ENCODE measurements around the gene ISG20L2. TPM values are rescaled to one million over a fixed set of nuclear protein-coding genes. Genes with fewer than 3 reads are reported as not detected.

Gene ISG20L2
- total RNA-seq, 1 experiment from 2014 or later: 14.3 TPM

DNA sequence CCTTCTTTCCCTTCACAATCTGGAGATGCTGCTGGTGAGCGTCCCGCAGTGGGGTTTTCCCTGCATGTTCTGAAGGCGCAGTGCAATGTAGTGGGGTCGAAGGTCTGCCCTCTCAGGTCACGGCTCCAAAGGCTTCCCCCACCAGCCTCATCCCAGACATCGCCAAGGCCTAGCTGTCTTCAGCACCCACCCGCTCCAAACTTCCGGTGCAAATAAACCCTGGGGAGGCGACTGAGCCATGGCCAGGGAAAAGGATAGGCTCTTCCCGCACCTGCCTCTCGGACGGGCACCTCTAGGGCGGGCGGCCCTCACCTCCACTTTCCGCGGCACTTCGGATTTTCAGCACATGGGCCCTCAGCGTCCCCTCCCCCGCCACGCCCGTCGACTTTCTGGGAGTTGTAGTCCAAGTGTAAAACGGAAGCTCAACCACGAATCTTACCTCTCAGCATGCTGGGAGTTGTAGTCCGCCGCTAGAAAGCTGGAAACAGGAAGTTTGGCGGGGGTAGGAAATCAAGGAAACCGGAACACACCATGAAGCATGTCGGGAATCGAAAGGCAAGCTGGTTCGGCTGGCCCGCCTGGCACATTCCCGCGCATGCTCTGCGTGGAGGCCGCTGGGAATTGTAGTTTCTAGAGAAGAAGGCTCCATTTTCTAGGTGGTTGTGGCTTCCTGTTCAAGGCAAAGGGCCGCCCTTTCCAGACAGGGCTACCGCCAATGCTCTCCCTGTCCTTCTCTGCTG, 12.3 kb upstream of the ISG20L2 start, which contains the start of gene MRPL24:
Gene MRPL24, minus strand, starts transcription at position 348 of the 740 bp plus-strand sequence. CDS start 2,384 bp downstream, outside the sequence.
- DNase-seq (ENCODE audit: low read depth): peak; percentile 99

DNA sequence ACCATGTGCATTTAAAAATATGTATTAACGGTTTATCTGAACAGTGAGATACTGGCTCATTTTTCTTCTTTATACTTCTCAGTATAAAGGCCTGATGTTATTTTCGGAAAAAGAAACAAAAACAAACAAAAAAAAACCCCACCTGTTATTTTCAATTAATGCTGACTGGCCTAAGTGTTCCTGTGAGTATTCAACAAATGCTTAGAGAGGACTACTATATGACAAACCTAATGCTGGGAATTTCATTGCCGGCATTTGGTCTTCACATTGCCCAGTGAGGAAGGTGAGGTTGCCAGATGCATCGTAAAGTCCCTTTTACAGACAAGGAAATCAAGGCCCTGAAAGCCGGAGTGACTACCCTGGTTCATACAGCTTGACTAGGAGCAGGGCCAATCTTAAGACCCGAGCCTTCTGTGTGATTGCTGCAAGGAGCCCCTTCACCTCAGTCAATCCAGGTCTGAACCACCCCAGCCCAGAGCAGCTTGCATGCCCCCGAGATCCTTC, 11.7 kb upstream of the ISG20L2 start:
- no peak for DNase-seq (ENCODE audit: low read depth)

DNA sequence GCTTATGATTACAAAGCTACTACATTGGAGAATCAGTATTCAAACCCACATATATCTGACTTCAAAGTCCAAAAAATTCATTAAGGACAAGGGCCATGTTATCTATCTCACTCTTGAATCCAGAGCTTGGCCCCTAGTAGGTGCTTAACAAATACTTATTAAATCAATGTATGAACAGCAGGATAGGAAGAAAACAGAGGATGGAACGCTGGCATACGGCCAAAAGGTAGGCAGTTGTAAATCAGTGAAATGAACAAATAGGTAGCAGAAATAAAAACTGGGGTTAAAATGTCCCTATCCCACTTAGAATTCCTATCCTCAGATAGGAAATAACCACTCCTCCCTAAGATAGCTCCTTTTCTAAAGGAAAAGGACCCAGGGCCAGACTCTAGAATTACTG, 10.3 kb upstream of the ISG20L2 start:
- DNase-seq (ENCODE audit: low read depth): no peak

DNA sequence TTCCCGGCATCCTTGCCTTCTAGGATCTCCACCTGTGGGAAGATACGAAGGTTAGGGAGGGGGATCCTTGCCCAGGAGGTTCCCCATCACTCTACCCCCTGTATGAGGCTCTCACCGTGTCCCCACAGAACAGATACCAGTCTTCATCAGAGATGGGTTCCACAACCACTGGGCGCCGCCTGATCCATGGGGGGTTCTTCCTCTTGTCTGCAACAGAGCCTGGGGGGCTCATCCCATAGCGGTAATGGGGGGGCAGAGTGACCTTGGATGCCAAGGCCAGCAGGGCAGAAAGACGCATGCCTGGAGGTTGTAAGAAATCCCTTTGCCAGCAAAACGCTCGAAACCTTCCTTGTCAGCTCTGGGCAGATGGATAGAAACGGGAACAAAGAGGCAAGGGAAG, 9.8 kb upstream of the ISG20L2 start:
- DNase-seq (ENCODE audit: low read depth): no peak

DNA sequence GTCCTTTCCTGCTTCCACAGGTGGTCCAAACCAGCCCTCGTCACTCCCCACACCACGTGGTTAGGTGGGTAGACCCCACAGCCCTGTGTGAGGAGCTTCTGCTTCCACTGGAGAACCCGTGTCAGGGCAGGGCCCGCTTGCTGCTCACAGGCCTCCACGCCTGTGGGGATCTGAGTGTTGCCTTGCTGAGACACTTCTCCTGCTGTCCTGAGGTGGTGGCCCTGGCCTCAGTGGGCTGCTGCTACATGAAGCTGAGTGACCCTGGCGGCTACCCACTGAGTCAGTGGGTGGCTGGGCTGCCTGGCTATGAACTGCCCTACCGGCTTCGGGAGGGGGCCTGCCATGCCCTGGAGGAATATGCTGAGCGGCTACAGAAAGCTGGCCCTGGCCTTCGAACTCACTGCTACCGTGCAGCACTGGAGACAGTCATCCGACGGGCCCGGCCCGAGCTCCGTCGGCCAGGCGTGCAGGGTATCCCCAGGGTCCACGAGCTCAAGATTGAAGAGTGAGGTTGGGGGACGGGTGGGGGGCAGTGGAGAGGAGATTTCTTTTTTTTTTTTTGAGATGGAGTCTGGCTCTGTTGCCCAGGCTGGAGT, 5.5 kb upstream of the ISG20L2 start:
- no peak for DNase-seq (ENCODE audit: low read depth)

DNA sequence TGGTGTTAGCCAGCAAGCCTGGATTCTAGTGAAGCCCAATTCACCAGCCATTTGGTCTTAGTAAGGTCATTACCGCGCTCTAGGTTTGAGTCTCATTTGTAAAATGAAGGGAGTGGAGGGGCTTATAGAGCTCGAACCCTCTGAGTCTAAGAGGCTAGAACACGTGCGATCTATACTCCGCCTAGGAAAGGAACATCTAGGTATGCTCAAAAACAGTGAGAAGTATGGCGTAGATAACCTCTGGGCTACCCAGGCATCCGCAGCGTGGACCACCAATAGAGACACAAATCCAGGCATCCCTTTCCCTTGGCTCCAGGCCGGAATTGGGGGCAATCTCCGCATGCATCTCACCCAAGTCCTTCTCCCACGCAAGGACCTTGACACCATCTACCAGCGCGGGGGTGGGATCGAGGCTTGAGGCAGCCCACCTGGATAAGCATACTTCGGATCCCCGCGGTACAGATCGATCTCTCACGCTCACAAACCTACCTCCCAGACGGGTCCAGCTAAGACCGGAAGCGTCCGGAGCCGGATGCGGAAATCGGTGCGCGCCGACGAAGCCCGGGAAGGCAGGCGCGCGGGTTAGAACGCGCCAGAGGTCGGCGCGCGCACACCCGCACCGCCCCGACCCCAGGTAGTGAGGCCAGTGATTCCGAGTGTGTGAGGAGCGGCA, 504 bp downstream of the ISG20L2 start, which contains the start of gene METTL25B:
Gene METTL25B, plus strand, starts transcription at position 544 of the 673 bp plus-strand sequence. CDS start 636 bp downstream, outside the sequence.
- DNase-seq (ENCODE audit: low read depth): peak; percentile 72

DNA sequence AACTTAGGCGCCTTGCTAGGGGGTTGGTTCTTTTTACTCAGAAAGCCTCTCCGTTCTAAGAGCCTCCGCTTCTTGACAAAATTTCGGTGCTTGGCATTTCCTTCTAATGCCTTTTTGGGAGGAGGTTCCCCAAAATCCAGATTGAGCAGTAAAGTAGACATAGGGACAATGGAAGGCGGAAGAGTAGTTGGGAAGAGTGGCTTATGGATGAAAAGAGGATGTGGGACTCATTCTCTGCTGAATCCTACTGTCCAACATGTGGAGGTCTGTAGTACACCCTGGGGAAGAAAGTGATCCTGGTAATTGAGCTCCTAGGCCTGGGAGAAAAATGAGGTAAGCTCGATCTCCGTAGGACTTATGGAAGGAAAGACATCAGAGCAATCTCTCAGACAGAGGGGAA, 1.1 kb downstream of the ISG20L2 start:
- DNase-seq (ENCODE audit: low read depth): no peak

DNA sequence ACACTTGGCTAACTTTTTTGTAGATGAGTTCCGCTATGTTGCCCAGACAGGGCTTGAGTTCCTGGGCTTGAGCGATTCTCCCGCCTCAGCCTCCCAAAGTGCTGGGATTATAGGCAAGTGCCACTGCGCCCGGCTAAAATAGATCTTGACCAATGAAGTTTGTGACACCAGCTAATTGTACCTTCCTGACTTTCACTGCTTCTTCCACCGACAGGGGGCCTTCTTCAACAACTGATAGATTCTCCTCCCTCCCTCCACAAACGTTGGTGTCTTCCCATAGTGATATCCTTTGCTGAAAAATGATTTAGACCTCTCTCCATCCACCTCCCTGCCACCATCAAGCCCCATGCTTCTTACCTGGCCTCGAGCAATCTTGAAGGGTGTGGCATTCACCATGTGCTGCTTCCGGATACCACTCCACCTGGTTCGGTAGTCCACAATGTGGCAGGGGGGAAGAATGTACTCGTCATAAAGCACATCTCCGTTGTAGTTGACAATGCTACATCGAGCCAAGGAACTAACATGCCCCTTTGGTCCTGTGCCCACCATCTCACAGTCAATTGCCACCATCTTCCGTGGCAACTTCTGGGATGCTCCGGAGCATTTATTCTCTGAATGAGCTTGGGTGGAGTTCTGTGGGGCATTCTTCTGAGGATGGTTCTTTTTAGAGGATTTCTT, 1.9 kb downstream of the ISG20L2 start:
- DNase-seq (ENCODE audit: low read depth): peak; percentile 71

DNA sequence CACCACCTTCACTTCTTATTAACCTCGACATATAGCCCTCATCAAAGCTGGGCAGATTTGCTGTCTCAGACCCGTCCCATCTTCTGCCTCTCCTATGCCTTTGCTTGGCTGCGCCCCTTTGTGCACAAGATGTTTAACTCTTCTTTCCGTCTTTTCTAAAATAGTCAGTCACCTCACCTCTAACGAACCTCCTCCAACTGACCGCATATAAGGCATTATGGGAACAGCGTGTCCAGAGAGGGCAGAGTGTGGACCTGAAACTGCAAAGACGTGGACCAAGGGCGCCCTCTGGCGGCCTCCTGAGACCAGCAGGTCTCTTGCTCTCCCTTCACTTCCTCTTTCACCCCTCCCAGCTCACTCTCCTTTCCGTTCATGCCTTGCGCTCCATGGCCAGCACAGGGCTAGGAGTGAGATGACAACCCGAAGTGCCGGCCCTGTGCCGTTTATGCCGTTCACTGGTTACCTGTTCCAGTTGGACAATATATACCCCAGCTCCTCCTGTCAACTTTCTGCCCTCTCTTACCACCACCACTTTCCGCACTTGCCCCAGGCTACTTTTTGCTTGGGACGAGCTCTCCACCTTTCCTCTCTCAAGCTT, 2.8 kb downstream of the ISG20L2 start:
- DNase-seq (ENCODE audit: low read depth): peak; percentile 84

DNA sequence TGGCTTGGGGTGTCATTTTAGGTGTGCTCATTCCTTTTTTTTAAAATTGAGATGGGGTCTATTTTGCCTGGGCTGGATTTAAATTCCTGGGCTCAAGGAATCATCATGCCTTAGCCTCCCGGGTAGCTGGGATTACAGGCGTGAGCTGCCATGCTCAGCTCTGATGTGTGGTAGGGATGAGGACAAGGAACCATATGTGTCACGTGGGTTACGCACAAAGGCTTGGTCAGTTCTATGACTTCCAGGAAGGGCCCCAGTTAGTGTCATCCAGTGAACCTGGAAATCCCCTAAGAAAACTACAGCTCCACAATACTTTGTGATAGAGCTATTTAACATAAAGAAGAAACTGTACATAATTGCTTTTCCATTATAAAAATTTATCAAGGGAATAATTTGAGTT, 7.0 kb downstream of the ISG20L2 start:
- no peak for DNase-seq (ENCODE audit: low read depth)

DNA sequence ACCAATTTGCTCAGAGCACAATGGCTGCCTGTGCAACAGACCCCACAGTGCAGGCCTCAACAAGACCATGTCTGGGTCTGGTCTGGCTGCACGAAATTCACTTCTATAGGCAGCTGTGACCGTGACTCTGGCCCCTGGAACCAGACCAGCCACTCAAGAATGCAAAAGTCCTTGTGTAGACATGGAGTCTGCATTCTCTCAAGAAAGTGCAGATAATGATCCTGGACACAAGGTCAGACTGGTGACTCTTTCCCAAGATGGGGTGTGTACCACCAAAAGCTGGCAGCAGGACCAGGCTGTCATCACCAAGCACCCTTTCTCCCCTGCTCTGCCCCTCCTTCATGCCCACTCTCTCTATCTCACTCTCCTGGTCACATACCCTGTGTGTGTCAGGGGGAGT, 7.4 kb downstream of the ISG20L2 start:
- no peak for DNase-seq (ENCODE audit: low read depth)

DNA sequence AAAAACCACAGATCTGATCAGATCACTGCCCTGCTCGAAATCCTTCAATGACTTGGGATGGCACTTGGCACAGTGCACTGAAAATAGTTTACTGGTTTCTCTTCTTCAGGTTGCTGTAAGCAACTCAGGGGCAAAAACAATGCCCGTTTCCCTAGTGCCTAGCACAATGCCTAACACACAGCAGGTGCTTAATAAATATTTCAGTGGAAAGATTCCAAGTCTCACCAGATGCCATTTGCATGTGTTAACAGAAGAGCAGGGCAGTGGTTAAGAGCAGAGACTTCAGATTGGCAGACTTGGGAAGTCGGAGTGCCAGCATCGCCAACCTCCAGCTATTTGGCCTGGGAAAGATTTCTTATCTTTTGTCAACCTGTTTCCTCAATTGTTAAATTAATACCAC, 11.2 kb downstream of the ISG20L2 start:
- no peak for DNase-seq (ENCODE audit: low read depth)

DNA sequence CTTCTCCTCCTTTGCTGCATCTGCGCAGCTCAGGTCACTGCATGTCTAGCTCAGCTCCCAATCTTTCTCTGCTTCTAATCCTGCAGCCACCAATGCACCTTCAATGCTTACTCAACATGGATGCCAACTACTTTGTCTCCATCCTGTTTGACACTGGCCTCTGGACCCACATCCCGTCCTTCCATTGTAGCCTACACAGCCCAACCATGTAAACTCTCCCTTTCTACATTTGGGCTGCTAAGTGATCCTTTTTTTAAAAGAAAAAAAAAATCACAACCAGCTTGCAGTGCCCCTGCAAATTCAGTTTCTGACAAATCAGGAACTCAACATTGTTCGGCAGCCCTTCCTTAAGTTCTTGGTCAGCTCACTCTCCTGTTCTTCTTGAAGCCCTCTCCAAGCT, 13.7 kb downstream of the ISG20L2 start:
- no peak for DNase-seq (ENCODE audit: low read depth)

DNA sequence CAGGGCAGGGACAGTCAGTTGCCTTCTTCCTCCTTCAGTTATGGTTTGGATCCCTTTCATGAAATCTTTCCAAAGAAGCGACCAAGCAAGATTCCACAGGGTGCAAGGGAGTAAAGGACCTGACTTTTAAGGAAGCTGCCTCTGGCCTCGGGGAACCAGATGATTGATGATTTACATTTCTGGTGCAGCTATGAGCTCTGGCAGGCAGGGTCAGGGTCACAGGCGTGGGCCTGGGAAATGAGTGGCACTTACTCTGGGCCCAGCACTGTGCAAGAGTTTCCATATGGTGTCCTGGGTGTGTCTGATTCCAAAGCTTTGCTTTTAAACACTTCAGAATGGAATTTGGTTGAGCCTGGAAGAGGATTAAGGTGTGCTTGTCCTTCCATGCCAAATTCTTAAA, 15.9 kb downstream of the ISG20L2 start:
- peak; percentile 87 for DNase-seq (ENCODE audit: low read depth)

DNA sequence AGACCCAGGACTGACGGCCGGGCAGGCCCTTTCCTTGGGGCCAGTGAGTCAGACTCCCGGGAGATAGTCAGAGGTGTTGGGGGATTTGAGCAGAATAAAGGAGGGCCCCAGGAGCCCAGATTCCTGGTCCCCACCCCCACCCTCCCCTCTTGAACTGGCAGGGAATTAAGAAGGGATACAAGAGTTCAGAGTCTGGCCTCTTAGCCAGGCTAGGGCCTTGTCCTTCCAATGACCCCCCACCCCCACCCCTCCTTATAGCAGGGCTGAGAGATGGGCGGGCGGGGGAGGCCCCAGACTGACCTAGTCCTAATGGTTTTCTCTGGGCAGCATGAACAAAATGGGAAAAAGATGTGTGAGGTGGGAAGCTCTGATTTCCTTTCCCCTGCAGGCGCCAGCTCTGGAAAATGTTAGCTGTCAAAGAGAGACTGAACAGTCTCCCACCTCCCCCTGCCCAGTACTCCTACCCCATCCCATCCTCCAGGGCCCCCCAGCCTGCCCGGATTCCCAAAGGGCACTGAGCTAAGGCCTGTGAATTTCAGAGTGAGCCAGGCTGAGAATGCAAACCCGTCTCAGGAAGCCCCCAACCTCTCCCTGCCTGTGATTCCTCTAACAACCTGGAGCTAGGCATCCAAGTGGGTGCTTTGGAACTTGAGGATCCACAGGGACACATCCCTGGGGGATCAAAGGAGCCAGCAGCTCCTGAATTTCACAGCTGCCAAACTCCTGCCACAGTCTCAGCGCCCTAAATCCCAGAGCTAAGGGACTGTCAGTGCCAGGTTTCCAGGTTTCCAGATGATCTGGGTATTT, 17.4 kb downstream of the ISG20L2 start:
- peak; percentile 75 for DNase-seq (ENCODE audit: low read depth)

DNA sequence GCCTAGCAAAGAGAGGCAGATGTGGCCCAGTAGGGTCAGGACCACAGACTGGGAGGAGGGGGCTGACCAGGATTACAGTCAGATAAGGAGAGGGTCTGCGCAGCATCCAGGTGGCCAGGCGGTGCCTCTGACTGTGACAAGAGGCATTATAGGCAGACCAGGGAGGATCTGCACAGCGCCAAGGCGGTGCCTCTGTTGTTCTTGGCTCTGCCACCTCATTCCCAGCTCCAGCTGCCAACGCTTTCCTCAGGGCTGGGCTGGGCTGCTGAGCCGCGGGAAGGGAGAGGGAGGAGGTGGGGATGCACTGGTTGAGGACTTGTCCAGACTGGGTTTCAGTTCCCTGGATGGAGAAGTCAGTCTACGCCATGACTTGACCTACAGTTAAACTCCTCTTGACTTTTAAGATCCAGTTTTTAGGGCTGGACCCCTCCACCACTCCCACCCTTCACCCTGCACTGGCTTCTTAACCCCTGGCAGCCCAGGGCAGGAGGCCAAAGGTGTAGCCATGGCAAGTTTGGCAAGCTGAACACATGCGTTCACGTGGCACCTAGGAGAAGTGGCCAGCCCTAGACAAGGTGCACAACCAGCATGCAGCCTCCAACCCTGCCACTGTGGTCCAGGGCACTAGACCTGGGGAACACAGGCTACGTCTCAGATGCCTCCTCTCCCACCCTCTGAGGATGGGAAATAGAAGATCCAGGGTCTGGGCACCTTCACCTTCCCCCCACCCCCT, 18.6 kb downstream of the ISG20L2 start:
- DNase-seq (ENCODE audit: low read depth): peak; percentile 86

DNA sequence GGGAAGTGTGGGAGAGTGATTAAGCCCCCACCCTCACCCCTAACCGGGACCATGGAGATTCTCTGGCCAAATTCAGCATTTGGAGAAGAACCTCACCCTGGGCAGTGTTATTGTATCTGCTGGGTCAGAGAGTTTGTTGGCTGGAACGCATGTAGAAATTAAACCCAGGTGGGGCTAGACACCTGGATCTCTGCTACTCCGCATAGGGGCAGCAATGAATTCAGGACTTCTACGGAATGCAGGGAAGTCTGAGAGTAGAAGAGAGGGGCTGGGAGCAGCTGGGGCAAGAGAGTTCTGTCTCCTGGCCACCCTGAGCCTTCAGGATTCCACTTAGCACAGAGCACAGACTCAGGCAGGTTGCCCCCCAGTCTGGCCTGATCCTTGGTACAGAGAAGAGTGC, 19.5 kb downstream of the ISG20L2 start:
- no peak for DNase-seq (ENCODE audit: low read depth)

DNA sequence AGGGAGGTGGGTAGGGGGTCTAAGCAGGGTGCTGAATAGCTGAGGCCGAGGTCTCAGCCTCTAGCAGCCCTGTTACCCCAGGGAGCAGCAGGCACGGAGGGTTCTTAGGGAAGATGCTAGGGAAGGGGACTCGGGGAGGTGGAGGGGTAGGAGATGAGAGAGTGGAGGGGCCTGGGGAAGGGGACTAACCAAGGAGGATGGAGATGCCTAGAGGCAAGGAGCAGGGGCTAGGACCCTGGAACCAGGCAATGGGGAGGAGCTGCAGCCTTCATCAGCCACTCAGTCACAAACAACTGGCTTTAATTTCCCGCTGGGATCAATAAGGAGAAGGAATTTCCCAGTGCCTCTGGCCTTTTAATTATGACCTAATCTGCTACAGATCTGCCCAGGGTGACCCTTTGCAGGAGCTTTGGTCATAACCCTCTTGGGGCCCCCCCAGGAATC, 20.3 kb downstream of the ISG20L2 start:
- no peak for DNase-seq (ENCODE audit: low read depth)

DNA sequence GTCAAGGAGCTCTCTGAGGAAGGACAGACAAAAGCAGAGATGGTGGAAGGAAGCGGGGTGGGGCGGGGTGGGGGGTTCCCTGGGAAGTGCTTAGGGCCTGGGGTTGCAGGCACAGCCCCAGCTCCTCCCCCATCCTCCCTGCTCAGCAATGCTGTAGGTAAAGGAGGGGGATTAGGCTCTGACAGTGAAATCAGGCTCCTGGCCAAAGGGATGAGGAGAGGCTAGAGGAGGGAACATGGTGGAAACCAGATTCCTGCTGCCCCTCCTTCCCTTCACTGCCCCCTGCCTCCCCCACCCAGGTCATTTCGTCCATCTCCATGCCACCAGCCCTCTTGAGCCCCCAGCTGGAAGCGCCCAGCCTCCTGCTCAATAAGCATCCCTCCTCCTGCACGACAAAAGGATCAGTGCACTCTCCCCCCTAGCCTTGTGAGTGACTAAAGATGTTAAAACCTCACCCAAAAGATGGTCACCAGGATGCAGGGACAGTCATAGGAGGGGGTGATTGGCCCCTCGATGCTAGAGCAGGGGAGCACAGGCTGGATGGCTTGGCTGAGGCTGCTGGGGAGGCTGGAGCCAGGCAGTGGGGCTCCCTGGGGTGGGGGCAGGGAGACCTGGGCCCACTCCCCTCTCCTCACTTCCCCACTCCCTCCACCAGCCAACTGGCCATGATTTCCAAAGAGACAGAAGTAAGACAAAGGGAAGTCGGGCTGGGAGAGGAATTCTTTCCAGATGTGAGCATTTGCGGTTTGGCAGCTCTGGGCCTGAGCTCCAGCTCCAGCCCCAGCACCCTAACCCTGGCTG, 20.9 kb downstream of the ISG20L2 start:
- DNase-seq (ENCODE audit: low read depth): peak; percentile 75

Measured in RPMI7951 (cell line).